Progenitor cell of endocrine pancreas (in vitro differentiated cells): ENCODE results near the gene SLC38A1. TPM values are rescaled to one million over a fixed set of nuclear protein-coding genes. Genes with fewer than 3 reads are reported as not detected.

Experiments used
- DNase-seq: peaks from one replicate; pipeline ENCODE4 v3.0.0; 2021; ENCODE audit warnings: low spot score; ENCODE audit not compliant: unreplicated experiment
- H3K27ac Mint-ChIP-seq: 2 replicates; pipeline ENCODE4 v1.8.0; 2021; ENCODE audit warnings: mild to moderate bottlenecking, moderate library complexity, mixed read lengths
- H3K27me3 Mint-ChIP-seq: 2 replicates; pipeline ENCODE4 v1.8.0; 2021; ENCODE audit warnings: mixed read lengths
- H3K36me3 Mint-ChIP-seq: 2 replicates; pipeline ENCODE4 v1.8.0; 2022; ENCODE audit warnings: mixed read lengths; ENCODE audit not compliant: insufficient read depth
- H3K4me1 Mint-ChIP-seq: 2 replicates; pipeline ENCODE4 v1.8.0; 2021; ENCODE audit warnings: low read depth, mixed read lengths
- H3K4me3 Mint-ChIP-seq: 2 replicates; pipeline ENCODE4 v1.8.0; 2021; ENCODE audit warnings: low read depth, mild to moderate bottlenecking, moderate library complexity, mixed read lengths
- H3K9me3 Mint-ChIP-seq: 2 replicates; pipeline ENCODE4 v1.8.0; 2021; ENCODE audit warnings: low read depth, mixed read lengths
- total RNA-seq: library from RNA; stranded (reverse); gene quantifications from 2 replicates; pipeline ENCODE4 v1.2.1, GENCODE V29; 2021
- TF ChIP-seq, protein P1 (sequence below): fragments of 200-600 bp; sonication (generic); IDR thresholded peaks from one replicate; pipeline ENCODE4 v1.5.0; 2021; ENCODE audit warnings: antibody characterized with exemption, mild to moderate bottlenecking; ENCODE audit not compliant: unreplicated experiment

SLC38A1 gene
- total RNA-seq, 1 donor from 2014 or later: 144 TPM

DNA sequence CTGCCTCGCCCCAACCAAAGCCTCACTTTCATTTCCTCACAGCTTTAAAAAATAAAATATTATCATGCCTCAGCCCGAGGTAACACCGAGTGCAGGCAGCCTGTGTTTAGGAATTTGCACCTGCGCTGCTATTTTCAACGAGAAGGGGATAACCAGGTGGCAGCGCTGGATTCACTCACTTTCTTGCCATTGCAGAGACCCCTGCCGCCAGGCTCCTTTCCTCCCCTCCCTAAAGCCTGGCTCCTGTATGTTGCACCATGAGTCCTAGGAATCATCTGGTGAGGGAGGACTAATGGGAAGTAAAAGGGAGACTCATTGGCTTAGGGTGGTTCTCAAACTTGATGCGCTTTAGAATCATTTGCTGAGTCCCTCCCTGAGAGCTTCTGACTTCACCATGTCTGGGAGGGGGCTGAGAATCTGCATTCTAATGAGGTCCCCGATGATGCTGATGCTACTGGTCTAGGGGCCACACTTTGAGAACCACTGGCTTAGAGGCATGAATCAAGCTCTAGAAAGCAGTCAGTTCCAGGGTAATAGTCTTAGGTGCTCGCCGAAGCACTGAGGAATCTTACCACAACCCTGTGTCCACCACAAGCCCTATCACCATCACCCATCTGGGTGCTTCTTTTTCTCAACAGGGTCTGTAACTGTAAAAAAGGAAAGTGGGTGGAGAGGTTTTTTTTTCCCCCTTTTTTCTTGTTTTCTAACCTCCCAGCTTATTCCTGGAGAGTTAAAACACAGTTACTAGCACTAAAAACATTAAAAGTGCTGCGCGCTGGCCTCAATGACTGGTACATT is 83.8 kb downstream of the SLC38A1 start:
- Mint-ChIP-seq H3K9me3 (peaks cover 1% of the 10 kb centered on the region), H3K27me3 (no peaks in the 10 kb centered on the region), H3K36me3 (peaks cover 18% of the 10 kb centered on the region), H3K4me1 (peaks cover 3% of the 10 kb centered on the region), H3K4me3 (no peak overlapping the region), H3K27ac (no peak overlapping the region)
- no peak for DNase-seq
- TF ChIP-seq, protein P1, sequence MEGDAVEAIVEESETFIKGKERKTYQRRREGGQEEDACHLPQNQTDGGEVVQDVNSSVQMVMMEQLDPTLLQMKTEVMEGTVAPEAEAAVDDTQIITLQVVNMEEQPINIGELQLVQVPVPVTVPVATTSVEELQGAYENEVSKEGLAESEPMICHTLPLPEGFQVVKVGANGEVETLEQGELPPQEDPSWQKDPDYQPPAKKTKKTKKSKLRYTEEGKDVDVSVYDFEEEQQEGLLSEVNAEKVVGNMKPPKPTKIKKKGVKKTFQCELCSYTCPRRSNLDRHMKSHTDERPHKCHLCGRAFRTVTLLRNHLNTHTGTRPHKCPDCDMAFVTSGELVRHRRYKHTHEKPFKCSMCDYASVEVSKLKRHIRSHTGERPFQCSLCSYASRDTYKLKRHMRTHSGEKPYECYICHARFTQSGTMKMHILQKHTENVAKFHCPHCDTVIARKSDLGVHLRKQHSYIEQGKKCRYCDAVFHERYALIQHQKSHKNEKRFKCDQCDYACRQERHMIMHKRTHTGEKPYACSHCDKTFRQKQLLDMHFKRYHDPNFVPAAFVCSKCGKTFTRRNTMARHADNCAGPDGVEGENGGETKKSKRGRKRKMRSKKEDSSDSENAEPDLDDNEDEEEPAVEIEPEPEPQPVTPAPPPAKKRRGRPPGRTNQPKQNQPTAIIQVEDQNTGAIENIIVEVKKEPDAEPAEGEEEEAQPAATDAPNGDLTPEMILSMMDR: no peak

- no peaks in the 10 kb centered on the region for H3K27me3 Mint-ChIP-seq
- DNase-seq: no peak
- H3K9me3 Mint-ChIP-seq: no peaks in the 10 kb centered on the region
- H3K27ac Mint-ChIP-seq: no peak overlapping the region
- TF ChIP-seq, protein P1: no peak
- H3K4me3 Mint-ChIP-seq: no peak overlapping the region
- H3K36me3 Mint-ChIP-seq: peaks cover 5% of the 10 kb centered on the region
- H3K4me1 Mint-ChIP-seq: no peaks in the 10 kb centered on the region
Observed at GRCh38 chr12:46183112-46183511, 85.7 kb downstream of the SLC38A1 start.

GRCh38 chr12:46181465-46181864 is 87.4 kb downstream of the SLC38A1 start:
- no peak overlapping the region for H3K4me3 Mint-ChIP-seq
- DNase-seq: no peak
- TF ChIP-seq, protein P1: no peak

GRCh38 chr12:46179693-46180452 is 89.0 kb downstream of the SLC38A1 start:
- no peak overlapping the region for H3K27ac Mint-ChIP-seq
- peaks cover 2% of the 10 kb centered on the region for H3K36me3 Mint-ChIP-seq
- no peaks in the 10 kb centered on the region for H3K4me1 Mint-ChIP-seq
- DNase-seq: no peak
- no peaks in the 10 kb centered on the region for H3K27me3 Mint-ChIP-seq
- TF ChIP-seq, protein P1: no peak
- H3K9me3 Mint-ChIP-seq: no peaks in the 10 kb centered on the region
- no peak overlapping the region for H3K4me3 Mint-ChIP-seq

More at GRCh38 chr12:46181465-46181864, 87.4 kb downstream of the SLC38A1 start:
- Mint-ChIP-seq H3K27me3 (no peaks in the 10 kb centered on the region), H3K9me3 (no peaks in the 10 kb centered on the region), H3K4me1 (no peaks in the 10 kb centered on the region), H3K36me3 (peaks cover 2% of the 10 kb centered on the region), H3K27ac (no peak overlapping the region)

GRCh38 chr12:46177837-46178608 is 90.8 kb downstream of the SLC38A1 start:
- no peak overlapping the region for H3K4me3 Mint-ChIP-seq
- H3K27me3 Mint-ChIP-seq: no peaks in the 10 kb centered on the region
- H3K27ac Mint-ChIP-seq: no peak overlapping the region
- no peak for DNase-seq
- no peaks in the 10 kb centered on the region for H3K36me3 Mint-ChIP-seq
- H3K4me1 Mint-ChIP-seq: no peaks in the 10 kb centered on the region
- H3K9me3 Mint-ChIP-seq: no peaks in the 10 kb centered on the region
- TF ChIP-seq, protein P1: no peak
